Mucosa of descending colon (tissue), 3 donors: Measurements from ENCODE around the gene CSTB. TPM values are rescaled to one million over a fixed set of nuclear protein-coding genes. Genes with fewer than 3 reads are reported as not detected.
A peak's percentile ranks its signal among the peaks of the same experiment; 100 is the strongest.
"Not testable (repeated sequence)": the region's sequence is repeated elsewhere in the genome, so short reads cannot be mapped to it uniquely, and the experiment has no call there.

Source experiments
- ATAC-seq: fragments of 200-7000 bp; cut with Tn5 transposase; one replicate; pipeline ENCODE4 v1.9.1; 2020; ENCODE audit warnings: mild to moderate bottlenecking, moderate library complexity
- DNase-seq, 3 donors: peaks; one replicate each; pipeline ENCODE4 v3.0.0-alpha.2; 2020
- H3K36me3 ChIP-seq: fragments of 200-600 bp; one replicate; pipeline ENCODE4 v1.8.0; 2021; ENCODE audit warnings: low read depth, mild to moderate bottlenecking
- H3K4me1 ChIP-seq: fragments of 200-600 bp; one replicate; pipeline ENCODE4 v1.8.0; 2021; ENCODE audit warnings: low read depth, mild to moderate bottlenecking
- H3K4me3 ChIP-seq: fragments of 200-600 bp; one replicate; pipeline ENCODE4 v1.8.0; 2021; ENCODE audit warnings: mild to moderate bottlenecking
- H3K9me3 ChIP-seq: fragments of 200-600 bp; one replicate; pipeline ENCODE4 v1.8.0; 2021; ENCODE audit warnings: mild to moderate bottlenecking
- intact Hi-C, 2 donors: fragments of 100-400 bp; cut with DNase I in 1 of 2; cut with micrococcal nuclease in 1 of 2; formaldehyde crosslinking; loops; one replicate each; pipeline versions ENCODE4 v1.11.0 to v1.11.1; 2022; cut with DNase I, micrococcal nuclease
- long read RNA-seq, 2 donors: library from polyadenylated mRNA; unstranded; transcript quantifications; one replicate each; pipeline ENCODE4 v2.0.0, GENCODE V29; 2019 to 2021
- total RNA-seq, 3 donors: library from RNA; stranded (reverse); fragmentation: NEBNext Ultra II Directional in 2 of 3; extraction: Animal tissue kit (Norgen Biotek cat#: 25700) in 2 of 3; gene quantifications; one replicate each; pipeline versions ENCODE4 v1.2.1 to v1.2.4, GENCODE V29; 2021 to 2023
- TF ChIP-seq, protein P1 (sequence below): fragments of 200-600 bp; IDR thresholded peaks from one replicate; pipeline ENCODE4 v1.8.0; 2022; ENCODE audit warnings: antibody characterized with exemption, mild to moderate bottlenecking
- donor health status: DM: no; HTN: no; CAD: no; lungs with moderate emphysema.
- donor health status: DM: no; HTN: no; CAD: no.
- donor health status: DM: no; HTN: yes; CAD: no.

Gene CSTB, protein sequence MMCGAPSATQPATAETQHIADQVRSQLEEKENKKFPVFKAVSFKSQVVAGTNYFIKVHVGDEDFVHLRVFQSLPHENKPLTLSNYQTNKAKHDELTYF
- 10 to 100 TPM; 36.2 to 64.5 (median 56.8) TPM for total RNA-seq
- long read RNA-seq, donor 1, transcript CSTB-201 (3 exons, 2,164 nt) = major isoform, 58 of 62 reads
- long read RNA-seq, donor 1, partial matches to known transcripts = 0 of 62 reads
- long read RNA-seq, donor 1, other reads (novel, unspliced or antisense) = 0 of 62 reads
- long read RNA-seq, donor 2, transcript CSTB-201 (3 exons, 2,164 nt) = major isoform, 151 of 160 reads
- long read RNA-seq, donor 2, partial matches to known transcripts = 1 of 160 reads
- long read RNA-seq, donor 2, other reads (novel, unspliced or antisense) = 3 of 160 reads

DNA sequence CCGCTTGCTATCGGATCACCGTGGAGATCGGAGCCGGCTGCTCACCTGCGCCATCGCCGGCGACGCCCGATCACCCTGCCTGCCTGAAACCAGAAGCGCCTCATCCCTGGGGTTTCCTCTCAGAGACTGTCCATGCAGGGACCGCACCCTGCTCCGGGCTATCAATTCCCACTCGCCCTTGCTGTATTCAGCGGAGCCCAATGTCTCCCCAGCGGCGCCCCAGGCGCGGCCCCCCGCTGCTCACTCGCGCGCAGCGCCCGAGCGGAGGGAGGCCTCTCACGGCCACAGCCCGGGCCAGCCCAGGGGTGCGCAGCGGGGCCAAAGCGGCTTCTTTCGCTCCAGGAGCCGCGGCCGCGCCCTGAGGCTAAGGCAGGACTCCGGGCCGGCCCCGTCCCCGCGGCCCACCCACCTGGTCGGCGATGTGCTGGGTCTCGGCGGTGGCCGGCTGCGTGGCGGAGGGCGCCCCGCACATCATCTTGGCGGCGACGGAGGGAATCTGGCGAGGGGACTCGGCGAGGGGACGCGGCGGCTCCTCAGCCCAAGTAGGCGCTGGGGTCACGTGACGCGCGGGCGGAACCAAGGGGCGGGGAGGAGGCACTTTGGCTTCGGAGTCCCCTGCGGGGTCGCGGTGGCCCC, at the start of gene CSTB:
Gene CSTB (minus strand): TSS at position 514 of the 636 bp plus-strand sequence. CDS start 39 bp downstream, at position 475.
- no peaks in the 10 kb centered on the region for H3K36me3 ChIP-seq
- peak; percentile 89 to 91 (median 89) for DNase-seq
- H3K4me1 ChIP-seq = peaks cover 15% of the 10 kb centered on the region
- TF ChIP-seq, protein P1, sequence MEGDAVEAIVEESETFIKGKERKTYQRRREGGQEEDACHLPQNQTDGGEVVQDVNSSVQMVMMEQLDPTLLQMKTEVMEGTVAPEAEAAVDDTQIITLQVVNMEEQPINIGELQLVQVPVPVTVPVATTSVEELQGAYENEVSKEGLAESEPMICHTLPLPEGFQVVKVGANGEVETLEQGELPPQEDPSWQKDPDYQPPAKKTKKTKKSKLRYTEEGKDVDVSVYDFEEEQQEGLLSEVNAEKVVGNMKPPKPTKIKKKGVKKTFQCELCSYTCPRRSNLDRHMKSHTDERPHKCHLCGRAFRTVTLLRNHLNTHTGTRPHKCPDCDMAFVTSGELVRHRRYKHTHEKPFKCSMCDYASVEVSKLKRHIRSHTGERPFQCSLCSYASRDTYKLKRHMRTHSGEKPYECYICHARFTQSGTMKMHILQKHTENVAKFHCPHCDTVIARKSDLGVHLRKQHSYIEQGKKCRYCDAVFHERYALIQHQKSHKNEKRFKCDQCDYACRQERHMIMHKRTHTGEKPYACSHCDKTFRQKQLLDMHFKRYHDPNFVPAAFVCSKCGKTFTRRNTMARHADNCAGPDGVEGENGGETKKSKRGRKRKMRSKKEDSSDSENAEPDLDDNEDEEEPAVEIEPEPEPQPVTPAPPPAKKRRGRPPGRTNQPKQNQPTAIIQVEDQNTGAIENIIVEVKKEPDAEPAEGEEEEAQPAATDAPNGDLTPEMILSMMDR = no peak
- ATAC-seq = peak; percentile 81
- intact Hi-C loops = no loop called here
- no peaks in the 10 kb centered on the region for H3K9me3 ChIP-seq
- H3K4me3 ChIP-seq = peak within 1 kb of the TSS; percentile 77

DNA sequence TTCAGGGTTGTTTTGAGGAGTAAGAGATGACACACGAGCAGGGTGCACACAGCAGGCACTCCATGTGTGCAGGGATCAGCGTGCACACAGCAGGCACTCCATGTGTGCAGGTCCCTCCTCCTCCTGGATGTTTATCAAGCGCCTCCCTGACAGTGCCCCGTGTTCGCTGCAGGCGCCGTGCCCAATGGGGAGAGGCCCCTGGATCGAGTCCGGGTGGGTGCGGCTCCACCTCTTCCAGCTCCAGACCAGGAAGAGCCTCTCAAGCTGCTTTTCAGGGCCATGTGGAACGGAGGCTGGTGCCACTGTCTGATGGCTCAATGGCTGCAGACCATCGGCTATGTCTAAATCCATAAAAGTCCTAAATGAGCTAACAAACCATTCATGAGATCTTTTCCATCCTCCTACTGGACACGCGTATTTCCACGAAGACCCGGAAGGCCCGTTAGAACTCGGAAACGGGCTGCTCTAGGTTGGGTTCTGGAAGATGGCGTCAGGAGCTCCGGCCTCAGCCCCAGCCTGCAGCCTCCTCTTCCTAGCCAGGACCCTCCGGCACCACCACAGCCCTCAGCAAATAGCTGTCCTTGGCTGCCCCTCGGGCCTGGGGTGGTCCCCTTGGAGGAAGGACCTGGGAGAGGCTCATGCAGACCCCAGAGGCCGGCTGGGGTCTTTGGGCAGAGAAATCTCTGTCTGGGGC, 49.3 kb upstream of the CSTB start:
- TF ChIP-seq, protein P1 = no peak
- Histone ChIP-seq H3K4me3 (no peak overlapping the region), H3K36me3 (no peaks in the 10 kb centered on the region), H3K4me1 (no peaks in the 10 kb centered on the region), H3K9me3 (no peaks in the 10 kb centered on the region)
- ATAC-seq (peak; percentile 69), DNase-seq (peak in 1 of 3 donors; percentile 65)
- intact Hi-C loops = no loop called here

DNA sequence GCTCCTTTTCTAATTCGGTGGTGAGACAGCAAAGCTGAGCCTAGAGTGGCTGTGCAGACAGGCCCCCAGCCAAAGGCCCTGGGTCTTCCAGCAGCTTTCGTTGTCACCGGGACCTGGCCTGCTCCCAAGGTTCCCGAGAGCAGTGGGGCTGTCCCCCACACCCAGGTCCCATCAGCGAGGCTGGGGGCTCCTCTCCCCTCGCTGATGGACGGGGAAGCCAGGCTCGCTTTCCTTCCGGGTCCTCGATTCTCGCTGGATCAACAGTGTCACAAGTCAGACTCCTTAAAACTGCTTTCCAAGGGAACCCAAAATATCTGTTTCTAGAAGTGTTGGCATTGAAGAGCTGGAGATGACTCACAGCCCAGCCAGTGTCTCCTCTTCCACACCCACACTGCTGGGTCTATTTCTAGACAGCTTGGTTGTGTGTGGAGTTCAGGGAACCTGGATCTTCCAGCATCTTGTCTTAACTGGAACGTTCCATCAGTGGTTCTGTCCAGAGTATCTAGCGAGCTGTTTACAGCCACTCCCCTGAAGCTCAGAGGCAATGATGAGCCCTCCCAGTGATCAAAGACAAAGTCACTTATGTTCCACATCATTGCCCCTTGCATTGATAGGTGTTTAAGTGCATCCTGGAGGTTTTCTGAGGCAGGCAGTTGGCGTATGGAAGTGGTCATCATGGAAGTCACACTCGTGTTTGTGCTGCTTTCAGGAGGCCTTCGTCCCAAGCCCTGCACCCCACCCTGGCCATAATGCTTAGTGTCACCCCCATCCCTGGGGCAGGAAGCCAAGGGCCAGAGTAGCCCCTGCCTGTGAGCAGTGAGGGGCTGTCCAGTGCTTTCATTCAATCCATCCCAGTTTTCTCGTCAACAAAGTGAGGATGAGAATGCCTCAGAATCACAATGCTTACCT, 48.5 kb upstream of the CSTB start:
- DNase-seq = no peak
- no peak overlapping the region for H3K4me3 ChIP-seq
- TF ChIP-seq, protein P1 = no peak
- intact Hi-C loops = no loop called here
- no peaks in the 10 kb centered on the region for H3K36me3 ChIP-seq
- no peaks in the 10 kb centered on the region for H3K9me3 ChIP-seq
- ATAC-seq = no peak
- no peaks in the 10 kb centered on the region for H3K4me1 ChIP-seq

DNA sequence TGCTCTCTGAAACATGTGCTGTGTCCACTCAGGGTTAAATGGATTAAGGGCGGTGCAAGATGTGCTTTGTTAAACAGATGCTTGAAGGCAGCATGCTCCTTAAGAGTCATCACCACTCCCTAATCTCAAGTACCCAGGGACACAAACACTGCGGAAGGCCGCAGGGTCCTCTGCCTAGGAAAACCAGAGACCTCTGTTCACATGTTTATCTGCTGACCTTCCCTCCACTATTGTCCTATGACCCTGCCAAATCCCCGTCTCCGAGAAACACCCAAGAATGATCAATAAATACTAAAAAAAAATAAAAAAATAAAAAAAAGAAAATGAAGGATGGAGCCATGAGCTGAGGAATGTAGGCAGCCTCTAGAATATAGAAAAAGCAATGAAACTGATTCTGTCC, 46.6 kb upstream of the CSTB start:
- H3K9me3 ChIP-seq, intact Hi-C loops, ATAC-seq, H3K4me1 ChIP-seq, DNase-seq, H3K36me3 ChIP-seq, H3K4me3 ChIP-seq: not testable (repeated sequence)

DNA sequence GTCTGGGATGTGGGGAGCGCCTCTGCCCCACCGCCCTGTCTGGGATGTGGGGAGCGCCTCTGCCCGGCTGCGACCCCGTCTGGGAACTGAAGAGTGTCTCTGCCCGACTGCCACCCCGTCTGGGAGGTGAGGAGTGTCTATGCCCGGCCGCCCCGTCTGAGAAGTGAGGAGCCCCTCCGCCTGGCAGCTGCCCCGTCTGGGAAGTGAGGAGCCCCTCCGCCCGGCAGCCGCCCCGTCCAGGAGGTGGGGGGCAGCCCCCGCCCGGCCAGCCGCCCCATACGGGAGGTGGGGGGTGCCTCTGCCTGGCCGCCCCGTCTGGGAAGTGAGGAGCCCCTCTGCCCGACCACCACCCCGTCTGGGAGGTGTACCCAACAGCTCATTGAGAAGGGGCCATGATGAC, 46.1 kb upstream of the CSTB start:
- H3K9me3 ChIP-seq, intact Hi-C loops, ATAC-seq, H3K4me1 ChIP-seq, H3K36me3 ChIP-seq, H3K4me3 ChIP-seq: not testable (repeated sequence)
- peak in 1 of 3 donors; percentile 14 for DNase-seq

DNA sequence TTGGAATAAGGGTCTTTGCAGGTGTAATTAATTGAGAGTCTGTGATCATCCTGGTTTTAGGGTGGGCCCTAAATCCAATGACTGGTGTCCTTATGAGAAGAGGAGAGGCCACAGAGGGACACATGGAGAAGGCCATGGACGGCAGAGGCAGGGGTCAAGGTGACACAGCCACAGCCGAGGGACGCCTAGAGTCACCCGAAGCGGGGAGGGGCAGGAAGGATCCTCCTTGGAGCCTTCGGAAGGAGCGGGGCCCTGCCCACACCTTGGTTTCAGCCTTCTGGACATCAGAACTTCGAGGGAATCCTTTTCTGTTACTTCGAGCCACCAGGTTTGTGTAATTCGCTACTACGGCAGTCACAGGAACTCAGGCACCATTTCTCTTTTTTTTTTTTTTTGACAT, 44.4 kb upstream of the CSTB start:
- no peaks in the 10 kb centered on the region for H3K36me3 ChIP-seq

More for the DNA sequence above, 44.4 kb upstream of the CSTB start:
- ATAC-seq (no peak), DNase-seq (peak in 1 of 3 donors; percentile 13)
- peaks cover 6% of the 10 kb centered on the region for H3K9me3 ChIP-seq
- H3K4me3 ChIP-seq = no peak overlapping the region
- intact Hi-C loops = no loop called here
- no peaks in the 10 kb centered on the region for H3K4me1 ChIP-seq
- TF ChIP-seq, protein P1 = no peak
